Activated CD8-positive, alpha-beta memory T cell treated with anti-CD3 and anti-CD28 coated beads, Interleukin-2, amount 50 U/mL, for 24 hours (primary cell): Measurements from ENCODE around the gene CACNG3.
"Not testable (repeated sequence)": the region's sequence is repeated elsewhere in the genome, so short reads cannot be mapped to it uniquely, and the experiment has no call there.

Experiments
- DNase-seq: peaks from one replicate; pipeline ENCODE4 v3.0.0-alpha.2; 2020; ENCODE audit errors: extremely low read depth

The CACNG3 gene

GRCh38 chr16:24255456-24256371, at the start of gene CACNG3:
CACNG3 (plus strand) TSS chr16:24256335; CDS start chr16:24256755, 420 bp downstream.
- peak; percentile 17 for DNase-seq

- no peak for DNase-seq
Observed at GRCh38 chr16:24206926-24207325, 49.2 kb upstream of the CACNG3 start.

- DNase-seq: no peak
Observed at GRCh38 chr16:24208710-24209109, 47.4 kb upstream of the CACNG3 start.

- no peak for DNase-seq
Observed at GRCh38 chr16:24214992-24215391, 41.1 kb upstream of the CACNG3 start.

- DNase-seq: no peak
Observed at GRCh38 chr16:24216961-24217360, 39.2 kb upstream of the CACNG3 start.

- DNase-seq: no peak
Observed at GRCh38 chr16:24217461-24217860, 38.7 kb upstream of the CACNG3 start.

- no peak for DNase-seq
Observed at GRCh38 chr16:24218299-24218698, 37.8 kb upstream of the CACNG3 start.

GRCh38 chr16:24221219-24221618, 34.9 kb upstream of the CACNG3 start:
- no peak for DNase-seq

GRCh38 chr16:24228514-24228913, 27.6 kb upstream of the CACNG3 start:
- DNase-seq: no peak

GRCh38 chr16:24232936-24233335, 23.2 kb upstream of the CACNG3 start:
- DNase-seq: no peak

- DNase-seq: no peak
Observed at GRCh38 chr16:24234737-24235136, 21.4 kb upstream of the CACNG3 start.

- DNase-seq: no peak
Observed at GRCh38 chr16:24235806-24236205, 20.3 kb upstream of the CACNG3 start.

- not testable (repeated sequence) for DNase-seq
Observed at GRCh38 chr16:24238846-24239245, 17.3 kb upstream of the CACNG3 start.

- no peak for DNase-seq
Observed at GRCh38 chr16:24246911-24247607, 9.1 kb upstream of the CACNG3 start.

- DNase-seq: no peak
Observed at GRCh38 chr16:24253192-24253591, 2.9 kb upstream of the CACNG3 start.

- no peak for DNase-seq
Observed at GRCh38 chr16:24257958-24258357, 1.8 kb downstream of the CACNG3 start.

- no peak for DNase-seq
Observed at GRCh38 chr16:24258791-24259190, 2.7 kb downstream of the CACNG3 start.

- DNase-seq: no peak
Observed at GRCh38 chr16:24262816-24263215, 6.7 kb downstream of the CACNG3 start.

- DNase-seq: no peak
Observed at GRCh38 chr16:24270721-24271442, 14.7 kb downstream of the CACNG3 start.

- no peak for DNase-seq
Observed at GRCh38 chr16:24272379-24272778, 16.2 kb downstream of the CACNG3 start.

GRCh38 chr16:24273508-24274182, 17.5 kb downstream of the CACNG3 start:
- no peak for DNase-seq

- no peak for DNase-seq
Observed at GRCh38 chr16:24275413-24275812, 19.3 kb downstream of the CACNG3 start.
